Kidney (tissue), 14 donors: ENCODE data around the gene RAB7A. TPM values are rescaled to one million over a fixed set of nuclear protein-coding genes. Genes with fewer than 3 reads are reported as not detected.

Source experiments
- DNase-seq, 5 donors: peaks; one replicate each; pipeline ENCODE4 v3.0.0-alpha.2; 2013 to 2020
- FAIRE-seq: peaks from 2 replicates; lab custom pipeline; 2012; peaks lifted over from hg19 to GRCh38; lab: Jason Lieb, UNC
- H3K27ac ChIP-seq, 2 donors: one replicate each; pipeline ENCODE4 v1.7.0; 2013; ENCODE audit warnings: low read depth in 2 of 2, low read length in 2 of 2, inconsistent platforms in 1 of 2
- H3K27me3 ChIP-seq: one replicate; pipeline ENCODE4 v1.7.1; 2013; ENCODE audit warnings: low read length, inconsistent platforms; ENCODE audit not compliant: control insufficient read depth, insufficient read depth
- H3K36me3 ChIP-seq, 3 donors: one replicate each; pipeline versions ENCODE4 v1.7.0 to v1.7.1; 2013; ENCODE audit warnings: low read length in 3 of 3, control low read depth in 1 of 3, inconsistent platforms in 1 of 3; ENCODE audit not compliant: insufficient read depth in 3 of 3, control insufficient read depth in 2 of 3
- H3K4me1 ChIP-seq, 3 donors: one replicate each; pipeline versions ENCODE4 v1.7.0 to v1.7.1; 2013; ENCODE audit warnings: low read length in 3 of 3, inconsistent platforms in 1 of 3, low read depth in 1 of 3; ENCODE audit not compliant: control insufficient read depth in 2 of 3, insufficient read depth in 2 of 3
- H3K4me3 ChIP-seq, 3 donors: one replicate each; pipeline versions ENCODE4 v1.7.0 to v1.8.1; 2013; ENCODE audit warnings: low read length in 3 of 3, control low read depth in 1 of 3, inconsistent platforms in 1 of 3
- H3K9ac ChIP-seq, 3 donors: one replicate each; pipeline versions ENCODE4 v1.7.0 to v1.7.1; 2013; ENCODE audit warnings: low read length in 3 of 3, control low read depth in 1 of 3, inconsistent platforms in 1 of 3
- H3K9me3 ChIP-seq, 3 donors: one replicate each; pipeline versions ENCODE4 v1.7.0 to v1.7.1; 2013; ENCODE audit warnings: low read length in 3 of 3, control low read depth in 1 of 3, inconsistent platforms in 1 of 3; ENCODE audit not compliant: control insufficient read depth in 2 of 3, insufficient read depth in 1 of 3
- CTCF ChIP-seq: IDR thresholded peaks from 3 replicates; pipeline ENCODE4 v1.5.1; 2012; ENCODE audit warnings: mild to moderate bottlenecking, moderate library complexity, borderline replicate concordance; ENCODE audit not compliant: insufficient read depth; ENCODE audit errors: extremely low read depth
- intact Hi-C: fragments of 100-400 bp; cut with DNase I; formaldehyde crosslinking; loops from one replicate; pipeline ENCODE4 v1.11.1; 2022
- polyA plus RNA-seq: library from polyadenylated mRNA; stranded (reverse); fragments of 350-450 nt; fragmentation: Illumina TruSeq; extraction: RNeasy Lipid Tissue Mini Kit (QIAGEN cat#74804); gene quantifications from one replicate; pipeline ENCODE4 v1.2.3, GENCODE V29; 2014; ENCODE audit warnings: low read depth, low replicate concordance; ENCODE audit not compliant: insufficient read depth
- total RNA-seq: library from RNA; stranded (reverse); fragmentation: NEBNext Ultra II Directional; extraction: Animal tissue kit (Norgen Biotek cat#: 25700); gene quantifications from one replicate; pipeline ENCODE4 v1.2.1, GENCODE V29; 2021
- donor health status: control.
- donor health status: control.
- donor health status: control.
- donor health status: control.
- donor health status: control.
- donor health status: DM: yes; HTN: yes; CAD: no.
- donor health status: Normal renal cell carcinoma (clear cell type).

The RAB7A gene
- total and polyA plus RNA-seq, 2 donors from 2014 or later: 211 to 248 TPM

GRCh38 chr3:128818186-128818787, 92.3 kb downstream of the RAB7A start:
- no peak overlapping the region for H3K9ac ChIP-seq
- no peak for DNase-seq
- H3K4me3 ChIP-seq: no peak overlapping the region
- H3K9me3 ChIP-seq: no peaks in the 10 kb centered on the region
- FAIRE-seq: no peak
- H3K27ac ChIP-seq: no peak overlapping the region
- no peak for TF ChIP-seq CTCF
- intact Hi-C loops: no loop called here
- no peaks in the 10 kb centered on the region for H3K27me3 ChIP-seq
- peaks cover 0 to 2% (median 0%) of the 10 kb centered on the region in 3 donors for H3K4me1 ChIP-seq
- H3K36me3 ChIP-seq: peaks cover 3 to 22% (median 7%) of the 10 kb centered on the region in 3 donors

GRCh38 chr3:128820252-128820839, 94.4 kb downstream of the RAB7A start:
- no peaks in the 10 kb centered on the region for H3K9me3 ChIP-seq
- peaks cover 0 to 15% (median 6%) of the 10 kb centered on the region in 3 donors for H3K4me1 ChIP-seq
- no peak overlapping the region for H3K27ac ChIP-seq
- H3K9ac ChIP-seq: no peak overlapping the region
- H3K27me3 ChIP-seq: no peaks in the 10 kb centered on the region
- intact Hi-C loops: no loop called here
- peaks cover 3 to 16% (median 5%) of the 10 kb centered on the region in 3 donors for H3K36me3 ChIP-seq
- TF ChIP-seq CTCF: no peak
- no peak for FAIRE-seq
- no peak for DNase-seq
- H3K4me3 ChIP-seq: no peak overlapping the region

GRCh38 chr3:128823008-128823407, 97.0 kb downstream of the RAB7A start:
- Histone ChIP-seq H3K9me3 (no peaks in the 10 kb centered on the region), H3K4me1 (peaks cover 0 to 15% (median 6%) of the 10 kb centered on the region in 3 donors), H3K27ac (no peak overlapping the region), H3K4me3 (no peak overlapping the region), H3K36me3 (peaks cover 2 to 10% (median 3%) of the 10 kb centered on the region in 3 donors), H3K27me3 (no peaks in the 10 kb centered on the region), H3K9ac (no peak overlapping the region)
- intact Hi-C loops: no loop called here
- no peak for TF ChIP-seq CTCF
- FAIRE-seq: no peak
- no peak for DNase-seq
